Trophoblast cell (in vitro differentiated cells and primary cell): ENCODE measurements around the gene UVSSA.

Source experiments
- DNase-seq, 2 donors: peaks; one replicate each; pipeline ENCODE4 v3.0.0-alpha.2; 2016
- H2AFZ ChIP-seq: 2 replicates; pipeline ENCODE4 v1.6.1; 2013; ENCODE audit warnings: low read length, moderate library complexity, mild to moderate bottlenecking; ENCODE audit not compliant: insufficient read depth, poor library complexity
- H2AK5ac ChIP-seq: 2 replicates; pipeline ENCODE4 v1.6.1; 2013; ENCODE audit warnings: mild to moderate bottlenecking, low read length
- H2BK120ac ChIP-seq: 2 replicates; pipeline ENCODE4 v1.6.1; 2013; ENCODE audit warnings: low read length, mild to moderate bottlenecking, moderate library complexity; ENCODE audit not compliant: insufficient read depth, poor library complexity
- H2BK12ac ChIP-seq: 2 replicates; pipeline ENCODE4 v1.6.1; 2013; ENCODE audit warnings: mild to moderate bottlenecking, low read length, moderate library complexity
- H2BK5ac ChIP-seq: 2 replicates; pipeline ENCODE4 v1.6.1; 2013; ENCODE audit warnings: low read length, low read depth, moderate library complexity, mild to moderate bottlenecking; ENCODE audit not compliant: poor library complexity
- H3K14ac ChIP-seq: 2 replicates; pipeline ENCODE4 v1.6.1; 2013; ENCODE audit warnings: mild to moderate bottlenecking, low read length
- H3K18ac ChIP-seq: 2 replicates; pipeline ENCODE4 v1.6.1; 2013; ENCODE audit warnings: mild to moderate bottlenecking, low read length
- H3K23ac ChIP-seq: 2 replicates; pipeline ENCODE4 v1.6.1; 2013; ENCODE audit warnings: low read length
- H3K27ac ChIP-seq: 2 replicates; pipeline ENCODE4 v1.5.1; 2013; ENCODE audit warnings: low read depth, mild to moderate bottlenecking, inconsistent platforms, low read length, moderate library complexity
- H3K27me3 ChIP-seq: 2 replicates; pipeline ENCODE4 v1.6.1; 2013; ENCODE audit warnings: inconsistent platforms, mild to moderate bottlenecking, low read length, moderate library complexity; ENCODE audit not compliant: insufficient read depth
- H3K36me3 ChIP-seq, 2 experiments: 1 replicate in 1 of 2; 2 replicates in 1 of 2; pipeline ENCODE4 v1.6.1; 2013; ENCODE audit warnings: low read length in 2 of 2, mild to moderate bottlenecking in 2 of 2, moderate library complexity in 1 of 2; ENCODE audit not compliant: insufficient read depth in 2 of 2, control insufficient read depth in 1 of 2
- H3K4ac ChIP-seq: 2 replicates; pipeline ENCODE4 v1.6.1; 2013; ENCODE audit warnings: low read depth, mild to moderate bottlenecking, low read length, moderate library complexity
- H3K4me1 ChIP-seq, 2 experiments: 1 replicate in 1 of 2; 2 replicates in 1 of 2; pipeline ENCODE4 v1.6.1; 2013; ENCODE audit warnings: low read length in 2 of 2, mild to moderate bottlenecking in 2 of 2, moderate library complexity in 1 of 2; ENCODE audit not compliant: insufficient read depth in 2 of 2, control insufficient read depth in 1 of 2
- H3K4me2 ChIP-seq: 2 replicates; pipeline ENCODE4 v1.6.1; 2013; ENCODE audit warnings: inconsistent platforms, mild to moderate bottlenecking, low read length, moderate library complexity
- H3K4me3 ChIP-seq: 2 replicates; pipeline ENCODE4 v1.5.1; 2013; ENCODE audit warnings: mild to moderate bottlenecking, low read depth, low read length, inconsistent platforms
- H3K79me1 ChIP-seq: one replicate; pipeline ENCODE4 v1.6.1; 2013; ENCODE audit warnings: low read length
- H3K79me2 ChIP-seq: 2 replicates; pipeline ENCODE4 v1.6.1; 2013; ENCODE audit warnings: low read length, mild to moderate bottlenecking; ENCODE audit not compliant: control insufficient read depth, insufficient read depth, poor library complexity
- H3K9ac ChIP-seq: 2 replicates; pipeline ENCODE4 v1.6.1; 2013; ENCODE audit warnings: mild to moderate bottlenecking, low read length
- H3K9me3 ChIP-seq: 2 replicates; pipeline ENCODE4 v1.6.1; 2013; ENCODE audit warnings: low read depth, mild to moderate bottlenecking, control low read depth, inconsistent platforms, low read length; ENCODE audit not compliant: insufficient read depth
- H4K12ac ChIP-seq: 2 replicates; pipeline ENCODE4 v1.6.1; 2013; ENCODE audit warnings: low read depth, mild to moderate bottlenecking, low read length, moderate library complexity
- H4K8ac ChIP-seq: 2 replicates; pipeline ENCODE4 v1.6.1; 2013; ENCODE audit warnings: low read depth, mild to moderate bottlenecking, low read length, moderate library complexity
- H4K91ac ChIP-seq: one replicate; pipeline ENCODE4 v1.6.1; 2013; ENCODE audit warnings: low read depth, mild to moderate bottlenecking, low read length, moderate library complexity
- WGBS: extraction: QIAGEN DNeasy Blood & Tissue Kit; methylation state at CpG from one replicate; pipeline ENCODE4 v1.1.7; 2013; ENCODE audit warnings: missing lambda C conversion rate; ENCODE audit not compliant: insufficient read length, insufficient coverage; ENCODE audit errors: extremely low coverage; 5-methylcytosine and 5-hydroxymethylcytosine counted together

The UVSSA gene

DNA sequence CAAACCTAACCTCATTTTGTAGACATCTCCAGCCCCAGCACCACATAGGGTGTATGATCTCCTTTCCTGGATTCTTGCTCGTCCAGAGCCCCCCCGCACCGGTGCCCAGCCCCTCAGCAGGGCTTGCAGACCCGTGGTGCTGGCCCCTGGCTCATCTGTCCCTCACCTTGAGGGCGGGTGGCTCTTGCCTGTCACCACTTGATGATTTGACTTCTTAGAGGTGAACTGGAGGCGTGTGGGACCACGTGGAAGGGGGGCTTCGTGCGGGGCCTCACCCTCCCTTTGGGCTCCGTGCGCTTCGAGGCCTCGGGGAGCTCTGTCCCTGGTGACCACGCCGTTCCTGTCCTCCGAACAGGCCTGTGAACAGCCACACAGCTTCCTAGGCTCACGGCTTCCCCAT is 15.5 kb downstream of the UVSSA start:
- H3K23ac ChIP-seq, result no peak overlapping the region
- WGBS, result no CpG with 5 or more reads among the region's 17 CpGs
- no peaks in the 10 kb centered on the region for H3K4me1 ChIP-seq
- peaks cover 25 to 32% of the 10 kb centered on the region in 2 experiments for H3K36me3 ChIP-seq
- H3K79me2 ChIP-seq, result no peaks in the 10 kb centered on the region
- no peak overlapping the region for H2AFZ ChIP-seq
- no peaks in the 10 kb centered on the region for H3K79me1 ChIP-seq
- H3K27me3 ChIP-seq, result no peaks in the 10 kb centered on the region
- H3K18ac ChIP-seq, result no peak overlapping the region
- no peak overlapping the region for H3K4me2 ChIP-seq
- no peak overlapping the region for H4K91ac ChIP-seq
- H2BK12ac ChIP-seq, result no peak overlapping the region
- H2BK120ac ChIP-seq, result no peak overlapping the region
- no peak overlapping the region for H2BK5ac ChIP-seq
- H3K9me3 ChIP-seq, result no peaks in the 10 kb centered on the region
- no peak overlapping the region for H3K14ac ChIP-seq
- no peak overlapping the region for H4K12ac ChIP-seq
- no peak overlapping the region for H4K8ac ChIP-seq
- no peak overlapping the region for H3K27ac ChIP-seq
- no peak overlapping the region for H3K4ac ChIP-seq
- no peak for DNase-seq
- no peak overlapping the region for H2AK5ac ChIP-seq
- no peak overlapping the region for H3K9ac ChIP-seq
- H3K4me3 ChIP-seq, result no peak overlapping the region

DNA sequence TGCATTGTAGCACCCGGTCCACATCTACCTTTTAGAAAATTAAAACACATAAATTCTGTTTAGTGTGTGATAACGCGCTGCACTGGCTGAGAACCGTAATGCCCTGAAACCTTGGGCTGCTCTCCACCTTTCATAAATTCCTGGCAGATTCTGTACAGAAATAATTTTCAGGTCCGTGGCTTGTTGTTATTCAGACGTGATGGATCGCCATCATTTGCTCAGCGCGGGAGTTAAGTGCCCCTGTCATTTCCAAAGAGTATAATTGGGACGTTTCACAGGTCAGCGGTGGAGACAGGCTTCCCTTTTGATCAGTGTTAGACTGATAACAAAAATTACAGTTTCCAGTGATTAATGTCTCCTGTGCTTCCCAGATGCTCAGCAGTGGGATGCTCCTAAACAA is 16.5 kb downstream of the UVSSA start:
- WGBS, result no CpG with 5 or more reads among the region's 11 CpGs

DNA sequence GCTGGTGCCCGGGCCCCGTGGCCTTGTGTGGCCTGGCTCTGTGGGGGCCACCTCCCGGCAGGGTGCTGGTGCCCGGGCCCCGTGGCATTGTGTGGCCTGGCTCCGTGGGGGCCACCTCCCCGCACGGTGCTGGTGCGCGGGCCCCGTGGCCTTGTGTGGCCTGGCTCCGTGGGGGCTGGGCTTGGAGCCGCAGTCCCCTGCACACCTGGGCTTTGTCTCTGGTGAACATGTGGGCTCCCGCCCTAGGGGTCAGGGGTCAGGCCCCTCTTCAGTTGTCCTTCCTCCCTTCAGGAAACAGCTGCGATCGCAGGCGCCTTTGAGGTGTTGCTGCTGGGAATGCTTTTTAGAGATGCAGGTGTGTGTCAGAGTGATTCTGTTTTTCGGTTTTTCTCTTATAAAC is 17.2 kb downstream of the UVSSA start:
- Histone ChIP-seq H4K8ac (no peak overlapping the region), H3K79me1 (no peaks in the 10 kb centered on the region), H3K4ac (no peak overlapping the region), H3K4me1 (no peaks in the 10 kb centered on the region), H2BK120ac (no peak overlapping the region), H3K36me3 (peaks cover 13 to 35% of the 10 kb centered on the region in 2 experiments), H4K12ac (no peak overlapping the region), H2BK5ac (no peak overlapping the region), H3K14ac (no peak overlapping the region), H3K23ac (no peak overlapping the region), H3K9ac (no peak overlapping the region), H3K4me3 (no peak overlapping the region), H3K4me2 (no peak overlapping the region), H3K9me3 (no peaks in the 10 kb centered on the region), H3K79me2 (no peaks in the 10 kb centered on the region), H4K91ac (no peak overlapping the region), H2AFZ (no peak overlapping the region), H2BK12ac (no peak overlapping the region), H3K27ac (no peak overlapping the region), H3K18ac (no peak overlapping the region), H3K27me3 (no peaks in the 10 kb centered on the region), H2AK5ac (no peak overlapping the region)
- no peak for DNase-seq
- WGBS, result no CpG with 5 or more reads among the region's 18 CpGs

More for the DNA sequence above, 16.5 kb downstream of the UVSSA start:
- Histone ChIP-seq H3K9ac (no peak overlapping the region), H2BK120ac (no peak overlapping the region), H3K27me3 (no peaks in the 10 kb centered on the region), H3K14ac (no peak overlapping the region), H3K79me1 (no peaks in the 10 kb centered on the region), H3K4me2 (no peak overlapping the region), H3K79me2 (no peaks in the 10 kb centered on the region), H3K4me3 (no peak overlapping the region), H3K18ac (no peak overlapping the region), H3K9me3 (no peaks in the 10 kb centered on the region), H3K4me1 (no peaks in the 10 kb centered on the region), H4K12ac (no peak overlapping the region), H2AK5ac (no peak overlapping the region), H2AFZ (no peak overlapping the region), H3K36me3 (peaks cover 19 to 34% of the 10 kb centered on the region in 2 experiments), H2BK5ac (no peak overlapping the region), H4K8ac (no peak overlapping the region), H3K27ac (no peak overlapping the region), H4K91ac (no peak overlapping the region), H3K4ac (no peak overlapping the region), H2BK12ac (no peak overlapping the region), H3K23ac (no peak overlapping the region)
- DNase-seq, result no peak

DNA sequence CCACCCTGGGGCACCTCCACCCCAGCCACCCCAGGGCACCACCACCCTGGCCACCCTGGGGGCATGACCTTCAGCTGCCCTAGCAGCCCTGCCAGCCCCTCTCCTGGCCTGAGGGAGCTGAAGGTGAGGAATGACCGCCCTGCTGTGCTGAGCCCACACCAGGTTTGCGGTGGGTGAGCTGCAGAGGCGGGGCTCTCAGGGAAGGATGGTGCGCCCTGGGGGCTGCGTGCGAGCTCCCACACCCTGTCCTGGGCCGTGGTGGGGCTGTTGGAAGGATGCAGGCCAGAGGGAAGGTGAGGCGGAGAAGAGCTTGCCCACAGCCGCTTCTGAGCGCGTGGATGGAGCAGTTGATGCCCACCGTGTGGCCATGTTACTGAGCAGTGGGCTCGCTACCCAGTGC is 17.7 kb downstream of the UVSSA start:
- Histone ChIP-seq H3K4me1 (no peaks in the 10 kb centered on the region), H3K27ac (no peak overlapping the region), H4K8ac (no peak overlapping the region), H3K79me1 (no peaks in the 10 kb centered on the region), H2AFZ (no peak overlapping the region), H3K4me2 (no peak overlapping the region), H3K4ac (no peak overlapping the region), H4K12ac (no peak overlapping the region), H3K18ac (no peak overlapping the region), H3K9me3 (no peaks in the 10 kb centered on the region), H3K14ac (no peak overlapping the region), H3K23ac (no peak overlapping the region), H4K91ac (no peak overlapping the region), H3K36me3 (peaks cover 13 to 32% of the 10 kb centered on the region in 2 experiments), H3K27me3 (no peaks in the 10 kb centered on the region), H3K4me3 (no peak overlapping the region), H2AK5ac (no peak overlapping the region), H3K9ac (no peak overlapping the region), H2BK120ac (no peak overlapping the region), H2BK12ac (no peak overlapping the region), H3K79me2 (no peaks in the 10 kb centered on the region), H2BK5ac (no peak overlapping the region)
- DNase-seq, result no peak
- WGBS, result no CpG with 5 or more reads among the region's 13 CpGs
